Thyroid gland (tissue), 4 donors: ENCODE measurements around the gene BCAS3. TPM values are rescaled to one million over a fixed set of nuclear protein-coding genes. Genes with fewer than 3 reads are reported as not detected.

Experiments
- DNase-seq, 2 donors: peaks; one replicate each; pipeline ENCODE4 v3.0.0-alpha.2; 2019
- H3K27ac ChIP-seq, 3 donors: fragments of 200-600 bp; sonication (generic); 1 replicate in 2 of 3; 2 replicates in 1 of 3; pipeline ENCODE4 v1.5.1; 2016 to 2019; ENCODE audit warnings: mild to moderate bottlenecking in 1 of 3, moderate library complexity in 1 of 3
- H3K27me3 ChIP-seq: fragments of 200-600 bp; sonication (generic); one replicate; pipeline ENCODE4 v1.5.1; 2019
- H3K36me3 ChIP-seq, 2 donors: fragments of 200-600 bp; sonication (generic); one replicate each; pipeline ENCODE4 v1.5.1; 2016 to 2019
- H3K4me1 ChIP-seq, 2 donors: fragments of 200-600 bp; sonication (generic); one replicate each; pipeline ENCODE4 v1.5.1; 2017 to 2019
- H3K4me3 ChIP-seq, 3 donors: fragments of 200-600 bp; sonication (generic); replicated peaks in 1 of 3; 1 replicate in 2 of 3; 2 replicates in 1 of 3; pipeline ENCODE4 v1.5.1; 2016; ENCODE audit warnings: mild to moderate bottlenecking in 1 of 3
- H3K9me3 ChIP-seq: fragments of 200-600 bp; sonication (generic); one replicate; pipeline ENCODE4 v1.5.1; 2017
- POLR2A ChIP-seq, 2 donors: fragments of 450-650 bp; IDR thresholded peaks; one replicate each; pipeline ENCODE4 v1.6.1; 2017; ENCODE audit warnings: antibody characterized with exemption in 2 of 2, mild to moderate bottlenecking in 2 of 2, moderate library complexity in 1 of 2
- whole genome bisulfite sequencing, 2 donors: methylation state at CpG; one replicate each; pipeline ENCODE4 v1.1.5; 2017; 5-methylcytosine and 5-hydroxymethylcytosine counted together
- intact Hi-C: fragments of 100-400 bp; cut with DNase I; formaldehyde crosslinking; loops from one replicate; pipeline ENCODE4 v1.15.1; 2023
- total RNA-seq, 4 donors: library from RNA; depleted of rRNA; stranded (reverse); fragments of >200 nt; gene quantifications; one replicate each; pipeline ENCODE4 v1.2.3, GENCODE V29; 2016
- TF ChIP-seq, protein P1 (sequence below), 6 experiments: fragments of 200-600 bp in 3 of 6; fragments of 450-650 bp in 3 of 6; sonication (generic) in 3 of 6; IDR thresholded peaks; one replicate each; pipeline ENCODE4 v1.5.1; 2016 to 2019; ENCODE audit warnings: antibody characterized with exemption in 6 of 6, mild to moderate bottlenecking in 2 of 6, inconsistent platforms in 1 of 6, moderate library complexity in 1 of 6

BCAS3 gene
- total RNA-seq, 4 donors from 2014 or later, result 41.8 to 78.7 (median 51.6) TPM

GRCh38 chr17:61391595-61392291 lies 714.1 kb downstream of the BCAS3 start:
- 96% methylated on average over 10 to 17 of the region's 19 CpGs for WGBS, 2 donors
- Histone ChIP-seq H3K4me1 (peaks cover 9 to 27% of the 10 kb centered on the region in 2 donors), H3K27me3 (peaks cover under 1% of the 10 kb centered on the region), H3K36me3 (no peaks in the 10 kb centered on the region), H3K9me3 (no peaks in the 10 kb centered on the region), H3K27ac (no peak overlapping the region), H3K4me3 (no peak overlapping the region)
- TF ChIP-seq POLR2A (IDR thresholded peaks at IDR 0.05), result no peak
- TF ChIP-seq, protein P1, sequence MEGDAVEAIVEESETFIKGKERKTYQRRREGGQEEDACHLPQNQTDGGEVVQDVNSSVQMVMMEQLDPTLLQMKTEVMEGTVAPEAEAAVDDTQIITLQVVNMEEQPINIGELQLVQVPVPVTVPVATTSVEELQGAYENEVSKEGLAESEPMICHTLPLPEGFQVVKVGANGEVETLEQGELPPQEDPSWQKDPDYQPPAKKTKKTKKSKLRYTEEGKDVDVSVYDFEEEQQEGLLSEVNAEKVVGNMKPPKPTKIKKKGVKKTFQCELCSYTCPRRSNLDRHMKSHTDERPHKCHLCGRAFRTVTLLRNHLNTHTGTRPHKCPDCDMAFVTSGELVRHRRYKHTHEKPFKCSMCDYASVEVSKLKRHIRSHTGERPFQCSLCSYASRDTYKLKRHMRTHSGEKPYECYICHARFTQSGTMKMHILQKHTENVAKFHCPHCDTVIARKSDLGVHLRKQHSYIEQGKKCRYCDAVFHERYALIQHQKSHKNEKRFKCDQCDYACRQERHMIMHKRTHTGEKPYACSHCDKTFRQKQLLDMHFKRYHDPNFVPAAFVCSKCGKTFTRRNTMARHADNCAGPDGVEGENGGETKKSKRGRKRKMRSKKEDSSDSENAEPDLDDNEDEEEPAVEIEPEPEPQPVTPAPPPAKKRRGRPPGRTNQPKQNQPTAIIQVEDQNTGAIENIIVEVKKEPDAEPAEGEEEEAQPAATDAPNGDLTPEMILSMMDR (IDR thresholded peaks at IDR 0.05), result no peak
- DNase-seq, result no peak
- intact Hi-C loops, result loop anchor here (5.0 kb wide), 1 partner anchor 394 kb away; no protein-coding TSS in a partner anchor

DNA sequence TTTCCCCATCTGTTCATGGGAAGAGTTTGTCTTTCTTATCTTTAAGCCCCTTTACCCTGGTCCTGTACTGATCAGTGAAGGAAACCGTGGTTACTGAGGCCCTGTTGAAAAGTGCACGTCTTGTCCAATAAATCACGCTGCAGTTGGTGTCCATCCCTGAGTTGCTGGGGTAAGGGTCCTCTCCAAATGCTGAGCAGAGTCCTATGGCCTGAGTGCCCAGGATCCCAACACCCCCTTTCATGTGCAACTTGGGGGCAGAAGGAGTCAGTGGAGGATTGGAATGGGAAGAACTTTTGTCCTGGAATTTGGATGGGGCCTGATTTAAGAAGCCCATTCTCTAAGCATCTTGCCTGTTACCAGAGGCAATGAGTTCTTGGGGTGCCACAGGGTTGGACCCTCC lies 715.0 kb downstream of the BCAS3 start:
- Histone ChIP-seq H3K36me3 (no peaks in the 10 kb centered on the region), H3K4me3 (no peak overlapping the region), H3K27me3 (peaks cover 4% of the 10 kb centered on the region), H3K4me1 (peaks cover 11 to 36% of the 10 kb centered on the region in 2 donors), H3K27ac (no peak overlapping the region), H3K9me3 (no peaks in the 10 kb centered on the region)
- intact Hi-C loops, result loop anchor here (5.0 kb wide), 1 partner anchor 395 kb away; no protein-coding TSS in a partner anchor
- DNase-seq, result no peak
- WGBS, 2 donors, result 90 to 93% methylated on average over 3 of the region's 3 CpGs
- no peak for TF ChIP-seq POLR2A (IDR thresholded peaks at IDR 0.05)
- TF ChIP-seq, protein P1 (IDR thresholded peaks at IDR 0.05), result no peak

GRCh38 chr17:61393550-61393903 lies 715.9 kb downstream of the BCAS3 start:
- TF ChIP-seq, protein P1 (IDR thresholded peaks at IDR 0.05), result no peak
- TF ChIP-seq POLR2A (IDR thresholded peaks at IDR 0.05), result no peak
- no peak for DNase-seq
- Histone ChIP-seq H3K27ac (no peak overlapping the region), H3K9me3 (no peaks in the 10 kb centered on the region), H3K36me3 (no peaks in the 10 kb centered on the region), H3K4me1 (peaks cover 11 to 41% of the 10 kb centered on the region in 2 donors), H3K27me3 (peaks cover 8% of the 10 kb centered on the region), H3K4me3 (no peak overlapping the region)
- WGBS, 2 donors, result 90 to 96% methylated on average over 3 of the region's 3 CpGs
- intact Hi-C loops, result loop anchor here (5.0 kb wide), 1 partner anchor 396 kb away; no protein-coding TSS in a partner anchor

DNA sequence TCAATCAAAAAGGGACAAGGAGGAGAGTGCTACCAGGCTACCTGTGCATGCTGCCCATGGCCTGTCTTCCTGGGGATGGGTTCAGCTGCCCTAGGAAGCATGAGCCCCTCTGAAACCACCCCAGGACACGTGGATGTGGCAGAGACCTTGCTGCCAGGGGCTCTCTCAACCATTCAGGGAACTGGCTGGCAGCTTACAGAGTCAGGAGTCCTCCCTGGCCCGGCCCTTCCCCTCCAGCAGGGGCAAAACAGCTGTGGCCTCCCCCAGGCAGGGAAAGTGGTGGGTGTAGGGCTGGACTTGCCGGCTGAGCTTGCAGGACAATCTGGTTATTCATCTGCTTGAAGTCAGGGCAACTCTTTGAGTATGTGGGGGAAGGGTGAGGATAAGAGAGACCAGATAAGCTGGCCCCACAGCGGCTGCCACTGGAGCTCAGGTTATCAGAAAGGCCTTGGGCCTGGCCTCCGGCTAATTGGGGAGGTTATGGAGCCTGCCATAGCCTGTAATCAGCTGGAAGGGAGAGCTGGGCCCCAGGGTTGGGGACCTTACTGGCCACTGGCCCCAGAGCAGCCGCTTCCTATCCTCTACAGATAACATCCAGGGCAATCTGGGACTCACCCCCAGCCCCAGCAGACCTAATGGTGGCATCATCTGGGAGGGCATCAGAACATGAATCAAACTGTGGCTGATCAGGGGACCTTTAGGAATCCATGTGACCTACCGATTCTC lies 716.4 kb downstream of the BCAS3 start:
- DNase-seq, result no peak
- intact Hi-C loops, result loop anchor here (5.0 kb wide), 1 partner anchor 397 kb away; no protein-coding TSS in a partner anchor
- Histone ChIP-seq H3K27ac (no peak overlapping the region), H3K4me1 (peaks cover 11 to 41% of the 10 kb centered on the region in 2 donors), H3K27me3 (peaks cover 13% of the 10 kb centered on the region), H3K4me3 (no peak overlapping the region), H3K36me3 (no peaks in the 10 kb centered on the region), H3K9me3 (no peaks in the 10 kb centered on the region)
- TF ChIP-seq, protein P1 (IDR thresholded peaks at IDR 0.05), result no peak
- no peak for TF ChIP-seq POLR2A (IDR thresholded peaks at IDR 0.05)
- 86 to 89% methylated on average over 3 to 7 of the region's 7 CpGs for WGBS, 2 donors
